Panc1 (cell line): Measurements from ENCODE around the gene MRPL9. TPM values are rescaled to one million over a fixed set of nuclear protein-coding genes. Genes with fewer than 3 reads are reported as not detected.

ENCODE experiments used
- ATAC-seq: fragments of 200-7000 bp; cut with Tn5 transposase; 2 replicates; pipeline ENCODE4 v1.9.1; 2020; ENCODE audit warnings: mild to moderate bottlenecking, moderate library complexity
- BruUV-seq: library from RNA; stranded (reverse); fragments of 400-500 nt; replicated peaks from 2 replicates; lab custom pipeline; 2021; lab: Mats Ljungman, UMichigan
- CTCF ChIA-PET: fragments of 300-600 bp; sonication (Branson Sonifier 250); formaldehyde crosslinking; loops from one replicate; lab custom pipeline; 2022; ENCODE audit warnings: antibody characterized with exemption; lab: Charles Lee
- POLR2A ChIA-PET: fragments of 300-600 bp; sonication (Branson Sonifier 250); formaldehyde crosslinking; loops from one replicate; lab custom pipeline; 2022; ENCODE audit warnings: antibody characterized with exemption; lab: Charles Lee
- DNase-seq: peaks from one replicate; pipeline ENCODE4 v3.0.0-alpha.2; 2010; ENCODE audit warnings: low read depth, low spot score
- H3K27ac ChIP-seq: 2 replicates; pipeline ENCODE4 v1.5.1; 2011; ENCODE audit warnings: mild to moderate bottlenecking, low read length, inconsistent platforms
- H3K27me3 ChIP-seq: fragments of 200-500 bp; sonication (Bioruptor generic); 2 replicates; pipeline ENCODE4 v1.6.0; 2014; ENCODE audit warnings: low read length, inconsistent platforms; ENCODE audit not compliant: control insufficient read depth, insufficient read depth
- H3K36me3 ChIP-seq: fragments of 200-500 bp; sonication (Bioruptor generic); 2 replicates; pipeline ENCODE4 v1.5.1; 2014; ENCODE audit warnings: inconsistent platforms, mild to moderate bottlenecking, low read length, moderate library complexity; ENCODE audit not compliant: control insufficient read depth, insufficient read depth
- H3K4me1 ChIP-seq: 2 replicates; pipeline ENCODE4 v1.5.1; 2011; ENCODE audit warnings: inconsistent platforms, mild to moderate bottlenecking, low read length, moderate library complexity; ENCODE audit not compliant: control insufficient read depth, insufficient read depth
- H3K4me3 ChIP-seq, 2 experiments: 2 replicates each; pipeline ENCODE4 v1.5.1; 2011 to 2012; ENCODE audit warnings: low read depth in 2 of 2, low read length in 2 of 2, mild to moderate bottlenecking in 2 of 2, inconsistent platforms in 1 of 2, moderate library complexity in 1 of 2
- H3K9me3 ChIP-seq: fragments of 200-500 bp; sonication (Bioruptor generic); 2 replicates; pipeline ENCODE4 v1.5.1; 2014; ENCODE audit warnings: low read depth, mild to moderate bottlenecking, inconsistent platforms, low read length, moderate library complexity; ENCODE audit not compliant: control insufficient read depth, insufficient read depth
- POLR2AphosphoS5 ChIP-seq: IDR thresholded peaks from 2 replicates; pipeline ENCODE4 v1.6.1; 2012; ENCODE audit warnings: mild to moderate bottlenecking, low read depth, low read length, moderate library complexity
- REST ChIP-seq, 2 experiments: IDR thresholded peaks; 2 replicates each; pipeline ENCODE4 v1.6.1; 2011 to 2012; ENCODE audit warnings: low read depth in 2 of 2, control low read depth in 1 of 2, low read length in 1 of 2, mild to moderate bottlenecking in 1 of 2, moderate library complexity in 1 of 2; ENCODE audit not compliant: insufficient read depth in 1 of 2
- SIN3A ChIP-seq: IDR thresholded peaks from 2 replicates; pipeline ENCODE4 v1.6.1; 2012; ENCODE audit warnings: low read depth, mild to moderate bottlenecking, low read length, moderate library complexity, borderline replicate concordance; ENCODE audit not compliant: insufficient read depth
- TCF7L2 ChIP-seq: IDR thresholded peaks from 2 replicates; pipeline ENCODE4 v1.6.1; 2011; ENCODE audit warnings: mild to moderate bottlenecking, low read depth, low read length, inconsistent platforms
- in situ Hi-C: cut with HindIII; loops from 2 replicates; pipeline ENCODE4 v1.10.0; 2016; ENCODE audit warnings: low sequenced_read_pairs, low pct_unique_long_range_greater_than_20kb
- intact Hi-C: fragments of 100-400 bp; cut with micrococcal nuclease; formaldehyde crosslinking; loops from one replicate; pipeline ENCODE4 v1.10.0; 2022; ENCODE audit not compliant: unreplicated experiment
- total RNA-seq: library from RNA; stranded (reverse); gene quantifications from one replicate; pipeline ENCODE4 v1.2.1, GENCODE V29; 2021; ENCODE audit not compliant: unreplicated experiment
- TF ChIP-seq, protein P1 (sequence below): fragments of 450-650 bp; IDR thresholded peaks from 2 replicates; pipeline ENCODE4 v1.5.1; 2017; ENCODE audit warnings: mild to moderate bottlenecking

Gene MRPL9
- total RNA-seq, 1 experiment from 2014 or later, result 98.3 TPM

DNA sequence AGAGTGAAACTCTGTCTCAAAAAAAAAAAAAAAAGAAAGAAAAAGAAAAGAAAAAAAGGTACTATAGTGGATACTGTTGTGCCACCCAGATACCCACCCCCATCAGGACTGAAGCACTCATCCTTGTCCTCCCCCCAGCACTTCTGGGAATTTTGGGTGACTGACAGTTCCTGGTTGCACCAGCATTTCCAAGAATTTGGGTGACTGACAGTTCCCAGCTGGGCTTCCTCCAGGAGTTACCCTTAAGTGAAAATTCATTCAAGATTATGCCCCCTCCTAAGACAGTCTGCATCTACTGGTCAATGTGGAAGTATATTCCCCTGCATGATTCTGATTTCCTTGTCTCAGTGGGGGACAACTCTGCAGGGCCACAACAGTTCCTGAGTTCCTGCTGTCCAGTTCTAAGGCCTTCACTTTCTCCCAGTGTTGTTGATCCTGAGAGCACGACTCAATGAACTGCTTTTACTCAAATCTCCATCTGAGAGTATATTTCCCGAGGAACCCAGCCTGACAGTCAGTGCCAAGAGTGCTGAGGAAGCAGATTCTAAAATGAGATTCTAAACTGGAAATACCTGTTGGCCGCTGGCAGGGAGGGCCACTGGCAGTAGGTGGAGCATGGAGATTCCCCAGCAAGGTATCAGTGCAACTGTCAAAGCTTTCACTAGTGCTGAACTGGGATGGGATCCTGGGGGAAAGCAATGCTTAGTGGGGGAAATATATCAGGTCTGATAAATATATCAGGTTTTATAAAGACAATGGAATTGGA is 23.5 kb downstream of the MRPL9 start:
- no peaks in the 10 kb centered on the region for H3K4me1 ChIP-seq
- TF ChIP-seq, protein P1, sequence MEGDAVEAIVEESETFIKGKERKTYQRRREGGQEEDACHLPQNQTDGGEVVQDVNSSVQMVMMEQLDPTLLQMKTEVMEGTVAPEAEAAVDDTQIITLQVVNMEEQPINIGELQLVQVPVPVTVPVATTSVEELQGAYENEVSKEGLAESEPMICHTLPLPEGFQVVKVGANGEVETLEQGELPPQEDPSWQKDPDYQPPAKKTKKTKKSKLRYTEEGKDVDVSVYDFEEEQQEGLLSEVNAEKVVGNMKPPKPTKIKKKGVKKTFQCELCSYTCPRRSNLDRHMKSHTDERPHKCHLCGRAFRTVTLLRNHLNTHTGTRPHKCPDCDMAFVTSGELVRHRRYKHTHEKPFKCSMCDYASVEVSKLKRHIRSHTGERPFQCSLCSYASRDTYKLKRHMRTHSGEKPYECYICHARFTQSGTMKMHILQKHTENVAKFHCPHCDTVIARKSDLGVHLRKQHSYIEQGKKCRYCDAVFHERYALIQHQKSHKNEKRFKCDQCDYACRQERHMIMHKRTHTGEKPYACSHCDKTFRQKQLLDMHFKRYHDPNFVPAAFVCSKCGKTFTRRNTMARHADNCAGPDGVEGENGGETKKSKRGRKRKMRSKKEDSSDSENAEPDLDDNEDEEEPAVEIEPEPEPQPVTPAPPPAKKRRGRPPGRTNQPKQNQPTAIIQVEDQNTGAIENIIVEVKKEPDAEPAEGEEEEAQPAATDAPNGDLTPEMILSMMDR, result no peak
- no peak for TF ChIP-seq TCF7L2
- TF ChIP-seq REST (IDR thresholded peaks at IDR 0.05; ENCODE audit: insufficient read depth in 1 of 2, low read depth in 2 of 2, low read length in 1 of 2), result no peak
- no peak for TF ChIP-seq POLR2AphosphoS5
- H3K36me3 ChIP-seq, result no peaks in the 10 kb centered on the region
- no peak overlapping the region for H3K4me3 ChIP-seq
- intact Hi-C loops, result loop anchor here (5.0 kb wide), 2 partner anchors 147 to 297 kb away; no protein-coding TSS in a partner anchor
- CTCF ChIA-PET, result no interaction called here
- H3K27me3 ChIP-seq, result peaks cover 2% of the 10 kb centered on the region; the same call in 1 of the 2 replicates
- H3K27ac ChIP-seq, result no peak overlapping the region
- POLR2A ChIA-PET, result no interaction called here
- no TSS peak for BruUV-seq
- in situ Hi-C loops, result no loop called here
- no peak for DNase-seq
- no peaks in the 10 kb centered on the region for H3K9me3 ChIP-seq
- no peak for ATAC-seq

GRCh38 chr1:151737479-151737878 is 25.8 kb downstream of the MRPL9 start:
- ATAC-seq (no peak), DNase-seq (no peak)
- intact Hi-C loops, result loop anchor here (5.0 kb wide), 2 partner anchors 145 to 295 kb away; no protein-coding TSS in a partner anchor
- no peak overlapping the region for H3K27ac ChIP-seq
- H3K36me3 ChIP-seq, result no peaks in the 10 kb centered on the region
- no peak overlapping the region for H3K4me3 ChIP-seq
- ChIA-PET CTCF (no interaction called here), POLR2A (no interaction called here)
- in situ Hi-C loops, result no loop called here
- H3K27me3 ChIP-seq, result no peaks in the 10 kb centered on the region
- no TSS peak for BruUV-seq
- H3K4me1 ChIP-seq, result no peaks in the 10 kb centered on the region
- H3K9me3 ChIP-seq, result no peaks in the 10 kb centered on the region
- TF ChIP-seq TCF7L2, result no peak
- no peak for TF ChIP-seq REST (IDR thresholded peaks at IDR 0.05; ENCODE audit: insufficient read depth in 1 of 2, low read depth in 2 of 2, low read length in 1 of 2)
- no peak for TF ChIP-seq SIN3A
- TF ChIP-seq POLR2AphosphoS5, result no peak
- TF ChIP-seq, protein P1, result no peak
